Inflammatory macrophage (primary cell): ENCODE data around the gene WDR70.
"Not testable (repeated sequence)": the region's sequence is repeated elsewhere in the genome, so short reads cannot be mapped to it uniquely, and the experiment has no call there.

Experiments
- DNase-seq, 2 donors: peaks; one replicate each; pipeline ENCODE4 v3.0.0-alpha.2; 2020 to 2022

WDR70 gene

DNA sequence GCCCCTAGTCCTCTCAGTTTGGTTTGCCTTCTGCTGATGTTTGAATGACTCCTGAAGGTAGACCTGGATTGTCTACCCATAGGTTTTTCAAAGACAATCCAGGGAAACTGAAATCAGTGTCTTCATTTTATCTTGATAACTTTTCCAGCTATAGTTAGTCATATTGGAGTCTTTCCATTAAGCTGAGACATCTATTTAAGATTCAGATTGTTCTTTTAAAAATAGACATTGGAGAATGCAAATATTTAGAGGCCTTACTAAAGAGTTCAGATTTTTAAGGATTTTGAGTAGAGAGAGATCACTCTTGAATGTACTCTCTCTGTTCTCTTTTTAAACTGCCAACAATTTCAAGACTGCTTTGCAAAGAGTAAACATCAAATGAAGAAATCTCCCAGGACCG, 391.7 kb downstream of the WDR70 start:
- no peak for DNase-seq

DNA sequence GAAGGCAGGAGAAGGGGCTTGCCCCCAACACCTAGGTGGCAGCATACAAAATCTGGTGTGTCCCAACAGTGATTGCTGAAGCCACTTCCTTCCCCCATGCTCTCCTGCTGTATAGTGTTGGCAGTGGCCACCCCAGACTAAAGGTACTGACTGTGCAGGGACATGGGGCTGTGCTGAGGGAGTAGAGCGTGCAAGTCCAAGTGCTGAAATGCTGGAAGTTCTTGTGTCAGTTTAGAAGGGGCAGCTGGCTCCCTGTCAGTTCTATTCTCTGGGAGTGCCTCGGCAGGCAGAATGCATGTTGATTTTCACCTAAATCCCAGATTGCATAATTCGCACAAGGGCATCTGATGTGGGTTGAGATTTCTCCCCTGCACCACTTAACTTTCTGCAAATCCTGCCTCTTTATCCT, 392.1 kb downstream of the WDR70 start:
- DNase-seq, result no peak

DNA sequence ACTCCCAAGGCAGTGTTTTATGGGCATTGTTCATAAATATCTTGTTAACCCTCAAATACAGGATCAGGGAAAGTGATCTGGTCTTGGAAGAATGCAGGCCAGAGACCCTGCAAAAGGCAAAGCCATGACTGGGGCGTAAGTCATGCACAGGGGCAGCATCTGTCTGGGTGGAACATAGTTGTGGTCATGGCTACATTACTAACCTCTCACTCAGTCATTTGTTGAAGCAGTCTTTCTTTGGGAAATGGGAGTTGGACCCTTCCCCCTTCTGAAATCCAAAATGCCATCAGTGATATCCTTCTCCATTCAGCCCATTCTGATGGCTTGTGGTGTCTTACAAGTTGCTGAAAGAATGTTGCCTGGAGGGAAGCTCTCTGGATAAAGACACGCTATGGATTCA, 392.6 kb downstream of the WDR70 start:
- no peak for DNase-seq

DNA sequence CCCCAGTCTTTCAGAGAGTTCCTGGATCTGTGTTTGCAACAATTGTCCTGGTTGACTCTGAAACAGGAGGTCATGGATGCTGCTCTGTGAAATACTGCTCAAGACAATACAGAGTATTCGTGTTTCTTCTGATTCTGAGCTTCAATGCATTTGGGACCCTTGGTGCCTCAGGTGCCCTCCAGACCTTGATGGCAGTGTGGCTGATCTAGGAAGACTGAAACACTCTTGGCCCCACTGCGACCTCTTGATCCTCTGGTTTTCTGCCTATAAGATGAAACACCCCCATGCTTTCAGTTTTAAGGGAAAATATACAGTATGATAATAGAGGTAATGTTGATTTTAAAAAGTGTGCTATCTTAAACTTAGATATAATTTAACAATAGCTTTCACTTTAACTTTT, 393.1 kb downstream of the WDR70 start:
- DNase-seq, result no peak

DNA sequence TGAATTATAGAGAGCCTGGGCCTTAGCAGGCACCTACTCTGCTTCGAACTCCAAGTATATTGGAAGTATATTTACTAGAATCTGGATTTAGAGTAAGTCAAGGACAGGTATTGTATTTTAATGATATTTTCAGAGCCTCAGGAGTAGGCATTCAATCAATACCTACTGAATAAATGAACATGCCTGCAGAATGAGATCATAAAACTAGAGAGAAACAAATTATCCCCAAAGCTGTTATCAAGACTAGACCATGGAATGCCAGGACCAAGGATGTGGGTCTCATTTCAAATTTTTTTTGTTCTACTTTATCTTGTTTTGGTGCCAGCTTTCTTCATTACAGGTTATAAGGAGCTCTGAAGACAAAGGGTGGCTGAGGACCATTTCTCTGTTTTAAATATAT, 394.7 kb downstream of the WDR70 start:
- no peak for DNase-seq

DNA sequence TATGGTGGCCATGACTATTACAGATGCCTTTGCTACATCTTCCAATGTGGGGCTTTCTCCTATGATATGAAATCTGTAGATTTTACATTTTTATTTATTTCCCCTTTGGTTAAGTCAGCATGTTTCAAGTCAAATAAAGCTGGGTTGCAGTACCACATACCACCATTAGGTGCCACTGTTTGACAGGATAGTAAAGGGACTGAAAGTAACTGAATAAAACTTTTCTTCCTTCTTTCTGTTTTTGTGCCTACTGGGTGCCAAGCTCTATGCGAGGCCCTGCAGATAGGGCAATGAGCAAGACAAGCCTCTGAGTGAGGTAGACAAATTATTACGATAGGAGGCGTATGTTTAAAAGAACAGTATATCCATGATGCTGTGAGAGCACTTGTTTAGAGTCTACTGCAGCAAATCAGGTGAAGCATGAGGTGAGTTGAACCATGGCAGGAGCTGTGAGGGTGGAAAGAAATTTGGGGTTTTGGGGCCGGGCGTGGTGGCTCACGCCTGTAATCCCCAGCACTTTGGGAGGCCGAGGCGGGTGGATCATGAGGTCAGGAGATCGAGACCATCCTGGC, 395.9 kb downstream of the WDR70 start:
- peak; percentile 52 to 59 for DNase-seq

DNA sequence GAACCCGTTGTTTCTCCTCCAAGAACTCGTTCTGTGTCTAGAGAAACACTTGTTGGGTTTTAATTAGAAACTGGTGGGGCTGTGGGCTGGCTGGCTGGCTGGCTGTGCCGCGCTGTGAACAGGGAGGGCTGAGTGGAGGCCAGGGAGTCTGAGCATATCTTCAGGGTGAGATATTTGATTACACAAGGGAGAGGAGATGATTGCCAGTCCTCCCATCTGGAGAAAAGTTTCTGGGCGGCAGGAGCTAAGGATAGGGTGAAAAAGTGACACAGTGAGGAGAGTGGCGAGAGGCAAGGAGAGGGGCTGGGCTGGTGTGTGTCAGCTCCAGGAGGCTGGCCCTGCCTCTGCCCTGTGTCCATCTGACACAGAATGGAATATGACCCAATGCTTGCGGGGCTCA, 397.7 kb downstream of the WDR70 start:
- DNase-seq, result no peak

DNA sequence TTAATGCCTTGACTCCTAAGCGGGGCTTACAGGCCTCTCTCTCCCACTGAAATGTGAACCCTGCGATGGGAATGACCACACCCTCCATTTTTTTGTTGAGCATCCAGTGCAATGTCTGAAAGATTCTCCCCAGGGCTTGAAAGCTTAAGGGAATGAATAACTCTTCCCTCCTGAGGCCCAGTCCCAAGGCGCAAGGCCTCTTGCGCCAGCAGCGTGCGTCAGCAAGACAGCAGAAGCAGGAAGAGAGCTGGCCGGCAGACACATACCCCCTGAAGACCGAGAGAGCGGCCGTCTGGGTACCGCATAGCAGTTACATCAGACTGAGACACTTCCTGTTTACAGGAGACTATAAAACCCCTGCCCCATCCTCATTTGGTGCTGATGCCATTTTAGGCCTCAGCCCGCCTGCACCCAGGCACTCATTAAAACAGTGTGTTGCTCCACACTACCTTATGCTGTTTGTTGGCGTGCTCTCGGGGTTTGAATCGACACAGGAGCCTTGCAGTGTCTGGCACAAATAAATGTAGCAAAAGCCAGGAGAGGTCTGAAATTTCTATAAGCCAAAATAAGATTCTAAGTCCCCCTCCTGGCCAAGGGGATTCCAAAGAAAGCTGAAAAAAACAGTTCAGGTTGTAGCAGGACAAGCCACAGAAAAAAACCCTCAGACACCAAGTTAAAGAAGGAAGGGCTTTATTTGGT, 398.5 kb downstream of the WDR70 start:
- no peak for DNase-seq

DNA sequence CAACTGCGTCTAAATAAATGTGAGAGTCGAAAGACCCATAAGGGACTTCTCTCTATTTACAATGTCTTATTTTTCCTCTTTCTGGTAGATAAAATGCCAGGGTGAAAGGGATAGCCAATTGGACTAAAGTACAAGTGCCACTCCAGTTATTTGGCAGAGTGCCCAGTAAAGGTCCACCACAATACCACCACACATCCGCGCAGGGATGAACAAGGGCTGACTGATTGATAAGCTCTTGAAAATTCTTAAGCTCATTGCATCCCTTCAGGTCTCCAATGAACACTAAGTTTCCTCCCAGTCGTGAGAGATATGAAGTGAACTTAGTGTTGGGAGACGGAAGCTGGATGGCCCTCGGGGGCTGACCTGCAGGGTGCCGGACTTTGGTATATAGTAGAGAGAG, 402.3 kb downstream of the WDR70 start:
- DNase-seq, result not testable (repeated sequence)

DNA sequence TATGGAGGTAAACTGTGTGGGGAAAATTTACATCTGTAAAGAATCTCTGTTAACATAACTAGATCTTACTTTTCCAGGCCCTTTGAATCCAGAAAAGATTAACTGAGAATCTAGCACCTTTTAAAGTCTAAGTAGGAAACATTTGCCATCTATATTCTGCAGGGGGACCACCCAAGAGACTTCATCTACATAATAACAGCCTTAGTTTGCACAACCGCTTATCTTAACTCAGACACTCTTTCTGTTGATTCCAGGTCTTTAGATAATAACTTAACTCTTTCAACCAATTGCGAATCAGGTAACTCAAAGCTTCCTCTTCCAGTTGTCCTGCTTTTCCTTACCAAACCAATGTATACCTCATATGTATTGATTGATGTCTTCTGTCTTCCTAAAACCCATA, 407.3 kb downstream of the WDR70 start:
- no peak for DNase-seq

DNA sequence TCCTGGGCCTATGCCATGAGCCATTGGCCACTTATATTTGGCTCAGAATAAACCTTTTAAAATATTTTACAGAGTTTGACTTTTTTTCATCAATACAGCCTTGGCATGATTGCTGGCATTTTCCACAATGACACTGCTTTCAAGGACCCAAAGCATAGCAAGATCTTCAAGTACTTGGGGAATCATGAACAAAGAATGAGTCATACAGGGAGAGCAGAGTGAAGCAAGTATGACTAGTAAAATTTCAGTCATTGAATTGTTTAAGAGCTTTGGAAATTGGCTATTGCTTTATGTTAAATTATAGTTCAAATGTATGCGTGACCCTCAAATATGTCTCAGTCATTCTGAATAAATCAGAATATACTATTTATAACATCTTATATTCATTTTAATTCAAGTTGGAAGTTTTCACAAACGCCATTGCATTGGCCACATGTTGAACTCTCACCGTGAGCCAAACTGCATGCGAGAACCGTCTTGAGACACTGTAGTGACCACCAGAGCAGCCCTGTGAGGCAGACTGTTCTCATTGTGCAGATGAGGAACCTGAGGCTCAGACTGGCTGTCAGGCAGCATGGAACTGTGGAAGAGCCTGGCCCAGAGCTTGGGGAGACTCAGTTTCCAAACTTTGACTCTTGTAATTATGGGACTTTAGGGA, 407.9 kb downstream of the WDR70 start:
- no peak for DNase-seq

DNA sequence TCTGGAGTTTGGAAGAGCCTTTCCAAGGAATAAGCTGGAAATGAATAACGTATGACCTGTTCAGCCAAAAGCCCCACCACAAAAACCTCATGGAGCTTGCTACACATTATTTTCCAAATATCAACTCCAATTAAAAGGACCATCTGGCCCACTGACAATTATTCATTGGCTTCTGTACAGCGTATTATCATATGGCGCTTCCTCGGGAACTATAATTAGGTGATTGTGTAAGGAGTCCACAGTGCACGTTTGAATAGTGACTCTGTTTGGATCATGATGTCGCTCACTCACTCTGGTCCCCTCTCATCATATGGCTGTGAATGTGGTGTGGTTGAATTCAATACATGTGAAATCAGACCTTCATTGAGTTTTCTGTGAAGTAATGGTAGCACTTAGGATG, 408.6 kb downstream of the WDR70 start:
- no peak for DNase-seq

DNA sequence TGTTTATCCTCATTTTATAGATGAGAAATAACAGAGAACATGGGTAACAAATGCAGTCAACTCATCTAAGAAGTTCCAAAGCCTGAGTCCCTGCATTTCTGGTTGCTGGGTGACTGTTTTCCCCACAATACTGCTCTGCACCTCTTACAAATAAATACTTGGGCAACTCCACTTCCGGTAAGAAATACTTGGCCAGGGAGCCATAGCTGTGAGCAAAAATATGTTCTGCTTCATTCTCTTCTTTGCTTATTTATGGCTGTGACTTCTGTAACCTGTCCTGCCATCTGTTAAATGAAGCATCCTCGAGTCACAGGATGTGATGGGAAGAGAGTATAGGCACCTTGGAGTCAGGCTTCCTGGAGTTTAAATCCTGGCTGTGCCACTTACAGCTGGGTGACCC, 410.9 kb downstream of the WDR70 start:
- no peak for DNase-seq

DNA sequence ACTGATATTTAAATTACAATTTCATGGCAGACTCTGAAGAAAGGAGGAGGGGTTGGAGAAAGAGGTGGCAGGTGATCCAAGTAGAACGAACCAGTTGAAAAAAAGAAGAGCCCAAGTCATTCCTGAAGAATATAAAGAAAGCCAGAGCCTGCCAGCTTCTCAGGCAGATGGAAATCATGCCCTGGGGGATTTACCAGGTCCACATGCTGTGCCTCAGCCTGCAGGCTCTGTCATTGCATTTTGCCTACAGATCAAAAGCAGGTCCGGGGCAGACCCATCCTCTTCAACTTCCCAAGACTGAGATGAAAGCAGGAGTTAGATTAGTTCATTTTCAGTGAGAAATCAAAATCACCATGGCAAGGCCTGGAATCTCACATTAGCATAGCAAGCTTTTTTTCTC, 412.2 kb downstream of the WDR70 start:
- DNase-seq, result no peak

DNA sequence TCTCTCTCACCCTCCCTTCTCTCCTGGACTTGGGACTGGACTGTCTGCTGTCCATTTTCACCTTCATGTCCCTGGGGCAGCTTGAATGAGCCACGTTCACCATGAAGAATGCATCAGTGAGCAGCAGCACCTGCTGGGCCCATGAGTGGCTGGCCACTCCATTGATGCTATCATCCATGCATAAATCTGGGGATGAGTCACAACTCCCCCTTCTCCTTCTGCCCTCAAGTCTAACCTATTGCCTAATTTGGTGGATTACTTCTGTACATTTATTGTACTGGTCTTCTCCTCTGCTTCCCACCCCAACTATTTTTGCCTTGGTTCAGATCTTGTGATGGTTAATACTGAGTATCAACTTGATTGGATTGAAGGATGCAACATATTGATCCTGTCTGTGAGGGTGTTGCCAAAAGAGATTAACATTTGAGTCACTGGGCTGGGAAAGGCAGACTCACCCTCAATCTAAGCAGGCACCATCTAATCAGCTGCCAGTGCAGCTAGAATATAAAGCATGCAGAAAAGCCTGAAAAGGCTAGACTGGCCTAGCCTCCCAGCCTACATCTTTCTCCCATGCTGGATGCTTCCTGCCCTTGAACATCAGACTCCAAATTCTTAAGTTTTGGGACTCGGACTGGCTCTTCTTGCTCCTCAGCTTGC, 414.0 kb downstream of the WDR70 start:
- DNase-seq, result peak; percentile 2 to 6

DNA sequence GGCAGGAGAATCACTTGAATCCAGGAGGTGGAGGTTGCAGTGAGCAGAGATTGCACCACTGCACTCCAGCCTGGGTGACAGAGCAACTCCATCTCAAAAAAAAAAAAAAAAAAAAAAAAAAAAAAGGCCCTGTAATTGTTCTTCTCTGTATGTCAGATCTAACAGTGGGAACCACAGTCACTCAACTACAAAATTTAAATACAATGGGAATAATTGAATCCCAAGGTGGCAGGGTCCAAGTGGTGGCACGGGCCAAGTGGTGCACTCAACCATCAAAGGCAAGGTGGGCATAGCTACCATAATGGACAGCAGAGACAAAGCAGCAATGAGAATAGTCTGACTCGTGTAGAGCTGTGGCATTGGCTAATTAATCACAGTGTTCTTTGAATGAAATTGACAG, 416.2 kb downstream of the WDR70 start:
- not testable (repeated sequence) for DNase-seq

DNA sequence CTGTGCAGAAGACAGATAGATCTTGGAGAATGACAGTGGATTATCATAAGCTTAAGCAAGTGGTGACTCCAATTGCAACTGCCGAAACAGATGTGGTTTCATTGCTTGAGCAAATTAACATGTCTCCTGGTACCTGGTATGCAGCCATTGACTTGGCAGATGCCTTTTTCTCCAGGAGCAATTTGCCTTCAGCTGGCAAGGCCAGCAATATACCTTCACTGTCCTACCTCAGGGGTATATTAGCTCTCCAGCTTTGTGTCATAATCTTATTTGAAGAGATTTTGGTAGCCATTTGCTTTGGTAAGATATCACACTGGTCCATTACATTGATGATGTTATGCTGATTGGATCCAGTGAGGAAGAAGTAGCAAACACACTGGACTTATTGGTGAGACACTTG, 417.3 kb downstream of the WDR70 start:
- DNase-seq, result not testable (repeated sequence)

DNA sequence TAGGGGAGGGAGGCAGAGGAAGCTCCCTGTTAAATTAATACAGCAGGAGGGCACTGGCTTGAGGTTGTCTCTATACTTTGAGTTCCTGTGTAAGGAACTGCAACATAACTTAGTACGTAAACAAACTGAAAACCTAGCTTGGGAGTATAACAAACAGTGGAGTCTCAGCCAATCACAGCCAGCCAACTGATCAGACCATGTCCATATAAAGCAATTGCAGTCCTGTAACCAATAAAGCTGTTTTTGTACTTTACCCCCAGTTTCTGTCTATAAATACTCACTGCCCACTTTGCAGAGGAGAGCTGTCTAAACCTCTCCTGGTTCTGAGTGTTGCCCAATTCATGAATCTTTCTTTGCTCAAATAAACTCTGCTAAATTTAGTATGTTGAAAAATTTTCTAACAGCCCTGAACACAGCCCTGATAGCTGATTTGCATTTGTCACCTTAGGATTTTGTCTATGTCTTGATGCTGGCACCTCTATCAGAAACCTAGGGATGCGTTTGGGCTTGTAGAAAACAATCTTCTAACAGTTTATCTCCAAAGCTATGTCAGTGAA, 420.8 kb downstream of the WDR70 start:
- DNase-seq, result peak in 1 of 2 donors; percentile 9

DNA sequence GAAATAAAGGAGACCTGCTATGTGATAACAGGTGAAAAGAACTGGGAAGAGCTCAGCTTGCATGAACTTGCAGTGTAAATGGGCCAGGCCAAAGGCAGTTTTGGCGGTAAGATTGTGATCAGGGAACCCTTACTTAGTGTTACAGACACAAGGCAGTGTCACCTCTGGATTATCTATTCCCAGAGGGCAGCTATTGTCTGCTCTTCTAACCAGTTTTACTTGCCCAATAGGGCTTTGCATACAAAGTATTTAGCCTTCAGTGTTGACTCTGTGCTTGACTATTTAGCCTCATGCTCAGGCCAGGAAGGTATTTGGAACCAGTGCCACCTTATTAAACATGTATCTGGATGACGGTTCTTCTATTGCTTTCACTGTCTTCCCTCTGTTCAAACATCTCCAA, 422.4 kb downstream of the WDR70 start:
- no peak for DNase-seq
